SK-N-SH treated with all-trans-retinoic acid at 6 μM for 48 hours (cell line): ENCODE data around the gene KIAA1328.
A peak's percentile ranks its signal among the peaks of the same experiment; 100 is the strongest.

ENCODE experiments used
- ATAC-seq: fragments of 200-7000 bp; cut with Tn5 transposase; 3 replicates; pipeline ENCODE4 v1.9.1; 2020; ENCODE audit warnings: mild to moderate bottlenecking, moderate library complexity
- ARNTL ChIP-seq: fragments of 450-650 bp; formaldehyde crosslinking; IDR thresholded peaks from 2 replicates; pipeline ENCODE4 v1.5.0; 2020; ENCODE audit warnings: low read depth, mild to moderate bottlenecking, moderate library complexity, borderline replicate concordance
- BACH2 ChIP-seq: fragments of 250-450 bp; sonication (Bioruptor Pico); IDR thresholded peaks from 2 replicates; pipeline ENCODE4 v1.9.0; 2021; ENCODE audit warnings: mild to moderate bottlenecking, borderline replicate concordance
- CSDC2 ChIP-seq: fragments of 250-450 bp; sonication (Bioruptor Pico); IDR thresholded peaks from 2 replicates; pipeline ENCODE4 v1.5.0; 2020; ENCODE audit warnings: mild to moderate bottlenecking, moderate library complexity
- ESRRG ChIP-seq: fragments of 250-450 bp; sonication (Bioruptor Pico); IDR thresholded peaks from 2 replicates; pipeline ENCODE4 v1.6.1; 2021; ENCODE audit warnings: mild to moderate bottlenecking
- GLIS3 ChIP-seq: fragments of 250-450 bp; sonication (Bioruptor Pico); IDR thresholded peaks from 2 replicates; pipeline ENCODE4 v1.5.0; 2020; ENCODE audit warnings: mild to moderate bottlenecking, moderate library complexity
- ISL1 ChIP-seq: fragments of 250-450 bp; sonication (Bioruptor Pico); IDR thresholded peaks from 2 replicates; pipeline ENCODE4 v2.1.2; 2022; ENCODE audit warnings: mild to moderate bottlenecking, moderate library complexity
- OSR1 ChIP-seq: fragments of 250-450 bp; sonication (Bioruptor Pico); IDR thresholded peaks from 2 replicates; pipeline ENCODE4 v1.8.0; 2022; ENCODE audit warnings: moderate library complexity, mild to moderate bottlenecking, inconsistent platforms
- PPARA ChIP-seq: fragments of 250-450 bp; sonication (Bioruptor Pico); IDR thresholded peaks from 2 replicates; pipeline ENCODE4 v1.5.0; 2020; ENCODE audit warnings: mild to moderate bottlenecking, borderline replicate concordance
- RARB ChIP-seq: fragments of 250-450 bp; sonication (Bioruptor Pico); IDR thresholded peaks from 2 replicates; pipeline ENCODE4 v1.8.0; 2021; ENCODE audit warnings: mild to moderate bottlenecking, moderate library complexity
- SNAI2 ChIP-seq: fragments of 250-450 bp; sonication (Bioruptor Pico); IDR thresholded peaks from 2 replicates; pipeline ENCODE4 v1.5.0; 2020; ENCODE audit warnings: mild to moderate bottlenecking, moderate library complexity
- TOX ChIP-seq: fragments of 250-450 bp; sonication (Bioruptor Pico); IDR thresholded peaks from 2 replicates; pipeline ENCODE4 v1.8.0; 2021; ENCODE audit warnings: mild to moderate bottlenecking, moderate library complexity, borderline replicate concordance
- ZFP3 ChIP-seq: fragments of 250-450 bp; sonication (Bioruptor Pico); IDR thresholded peaks from 2 replicates; pipeline ENCODE4 v1.5.0; 2020; ENCODE audit warnings: mild to moderate bottlenecking, moderate library complexity
- ZFP30 ChIP-seq: fragments of 450-650 bp; formaldehyde crosslinking; IDR thresholded peaks from 2 replicates; pipeline ENCODE4 v1.5.0; 2022; ENCODE audit warnings: mild to moderate bottlenecking, moderate library complexity
- ZNF565 ChIP-seq: fragments of 450-650 bp; formaldehyde crosslinking; conservative IDR thresholded peaks from 2 replicates; pipeline ENCODE4 v1.5.0; 2020; ENCODE audit warnings: low read depth, mild to moderate bottlenecking, moderate library complexity
- ZNF8 ChIP-seq: fragments of 450-650 bp; formaldehyde crosslinking; IDR thresholded peaks from 2 replicates; pipeline ENCODE4 v1.5.0; 2020; ENCODE audit warnings: mild to moderate bottlenecking, moderate library complexity
- TF ChIP-seq, protein P1 (sequence below): fragments of 250-450 bp; sonication (Bioruptor Pico); IDR thresholded peaks from 2 replicates; pipeline ENCODE4 v1.8.0; 2020; ENCODE audit warnings: mild to moderate bottlenecking, moderate library complexity, borderline replicate concordance
- TF ChIP-seq, protein P2 (sequence below): fragments of 250-450 bp; sonication (Bioruptor Pico); IDR thresholded peaks from 2 replicates; pipeline ENCODE4 v1.5.1; 2021; ENCODE audit warnings: mild to moderate bottlenecking, moderate library complexity
- TF ChIP-seq, protein P3 (sequence below): fragments of 250-450 bp; sonication (Bioruptor Pico); IDR thresholded peaks from 2 replicates; pipeline ENCODE4 v1.5.1; 2020; ENCODE audit warnings: low read depth, mild to moderate bottlenecking, moderate library complexity
- TF ChIP-seq, protein P4 (sequence below): fragments of 250-450 bp; sonication (Bioruptor Pico); IDR thresholded peaks from 2 replicates; pipeline ENCODE4 v1.5.0; 2020; ENCODE audit warnings: mild to moderate bottlenecking, moderate library complexity

KIAA1328 gene

DNA sequence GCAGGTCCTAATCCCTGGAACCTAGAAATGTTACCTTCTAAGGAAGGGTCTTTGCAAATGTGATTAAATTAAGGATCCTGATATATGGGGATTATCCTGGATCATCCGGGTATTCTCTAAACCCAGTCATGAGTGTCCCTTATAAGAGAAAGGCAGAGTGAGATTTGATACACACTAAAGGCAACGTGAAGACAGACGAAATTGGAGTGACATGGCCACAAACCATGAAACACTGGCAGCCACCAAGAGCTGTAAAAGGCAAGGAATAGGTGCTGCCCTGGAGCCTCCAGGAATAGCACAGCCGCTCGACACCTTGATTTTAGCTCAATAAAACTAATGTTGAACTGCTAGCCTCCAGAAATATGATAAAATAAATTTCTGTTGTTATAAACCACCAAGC is 45.1 kb upstream of the KIAA1328 start (continued):
- no peak for TF ChIP-seq ARNTL
- TF ChIP-seq, protein P1, sequence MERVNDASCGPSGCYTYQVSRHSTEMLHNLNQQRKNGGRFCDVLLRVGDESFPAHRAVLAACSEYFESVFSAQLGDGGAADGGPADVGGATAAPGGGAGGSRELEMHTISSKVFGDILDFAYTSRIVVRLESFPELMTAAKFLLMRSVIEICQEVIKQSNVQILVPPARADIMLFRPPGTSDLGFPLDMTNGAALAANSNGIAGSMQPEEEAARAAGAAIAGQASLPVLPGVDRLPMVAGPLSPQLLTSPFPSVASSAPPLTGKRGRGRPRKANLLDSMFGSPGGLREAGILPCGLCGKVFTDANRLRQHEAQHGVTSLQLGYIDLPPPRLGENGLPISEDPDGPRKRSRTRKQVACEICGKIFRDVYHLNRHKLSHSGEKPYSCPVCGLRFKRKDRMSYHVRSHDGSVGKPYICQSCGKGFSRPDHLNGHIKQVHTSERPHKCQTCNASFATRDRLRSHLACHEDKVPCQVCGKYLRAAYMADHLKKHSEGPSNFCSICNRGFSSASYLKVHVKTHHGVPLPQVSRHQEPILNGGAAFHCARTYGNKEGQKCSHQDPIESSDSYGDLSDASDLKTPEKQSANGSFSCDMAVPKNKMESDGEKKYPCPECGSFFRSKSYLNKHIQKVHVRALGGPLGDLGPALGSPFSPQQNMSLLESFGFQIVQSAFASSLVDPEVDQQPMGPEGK (CRISPR knock-in tag), result no peak

GRCh38 chr18:36786686-36787085 is 42.2 kb upstream of the KIAA1328 start:
- TF ChIP-seq PPARA (CRISPR knock-in tag) (no peak), ZNF565 (CRISPR knock-in tag) (no peak)
- peak; percentile 57 for ATAC-seq

DNA sequence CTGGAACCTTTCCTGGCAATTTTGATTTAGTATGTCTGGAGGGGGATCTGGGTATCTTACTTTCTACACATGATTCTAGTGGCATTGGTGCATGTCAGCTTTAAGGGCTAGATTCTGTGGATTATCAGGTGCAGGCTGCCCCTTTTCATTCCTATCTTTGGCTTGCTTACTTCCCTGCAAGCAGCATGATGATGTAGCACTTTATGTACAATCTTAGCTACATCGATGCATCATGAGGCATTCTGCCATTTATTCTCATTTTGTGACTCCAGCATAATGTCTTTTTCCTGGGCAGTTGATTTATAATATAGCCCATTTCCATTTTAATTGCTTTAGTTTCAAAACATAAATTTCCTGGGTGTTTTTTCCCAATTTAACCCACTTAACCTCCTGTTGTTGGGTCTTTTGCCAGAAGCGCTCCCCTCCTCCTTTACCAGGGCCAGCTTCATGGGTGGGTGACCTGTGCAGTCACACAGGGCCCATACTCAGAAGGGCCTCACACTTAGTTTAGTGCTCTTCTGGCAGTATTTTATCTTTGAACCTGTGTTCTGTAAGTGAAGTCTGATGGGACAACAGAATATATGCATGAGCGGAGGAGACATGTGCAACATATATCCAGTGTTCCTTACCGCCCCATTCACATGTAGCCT is 36.2 kb upstream of the KIAA1328 start:
- ATAC-seq, result no peak
- TF ChIP-seq ZFP30 (CRISPR knock-in tag), result no peak
- no peak for TF ChIP-seq ZNF8
- no peak for TF ChIP-seq ZNF565 (CRISPR knock-in tag)
- TF ChIP-seq, protein P2, sequence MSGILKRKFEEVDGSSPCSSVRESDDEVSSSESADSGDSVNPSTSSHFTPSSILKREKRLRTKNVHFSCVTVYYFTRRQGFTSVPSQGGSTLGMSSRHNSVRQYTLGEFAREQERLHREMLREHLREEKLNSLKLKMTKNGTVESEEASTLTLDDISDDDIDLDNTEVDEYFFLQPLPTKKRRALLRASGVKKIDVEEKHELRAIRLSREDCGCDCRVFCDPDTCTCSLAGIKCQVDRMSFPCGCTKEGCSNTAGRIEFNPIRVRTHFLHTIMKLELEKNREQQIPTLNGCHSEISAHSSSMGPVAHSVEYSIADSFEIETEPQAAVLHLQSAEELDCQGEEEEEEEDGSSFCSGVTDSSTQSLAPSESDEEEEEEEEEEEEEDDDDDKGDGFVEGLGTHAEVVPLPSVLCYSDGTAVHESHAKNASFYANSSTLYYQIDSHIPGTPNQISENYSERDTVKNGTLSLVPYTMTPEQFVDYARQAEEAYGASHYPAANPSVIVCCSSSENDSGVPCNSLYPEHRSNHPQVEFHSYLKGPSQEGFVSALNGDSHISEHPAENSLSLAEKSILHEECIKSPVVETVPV (CRISPR knock-in tag), result no peak
- no peak for TF ChIP-seq PPARA (CRISPR knock-in tag)

DNA sequence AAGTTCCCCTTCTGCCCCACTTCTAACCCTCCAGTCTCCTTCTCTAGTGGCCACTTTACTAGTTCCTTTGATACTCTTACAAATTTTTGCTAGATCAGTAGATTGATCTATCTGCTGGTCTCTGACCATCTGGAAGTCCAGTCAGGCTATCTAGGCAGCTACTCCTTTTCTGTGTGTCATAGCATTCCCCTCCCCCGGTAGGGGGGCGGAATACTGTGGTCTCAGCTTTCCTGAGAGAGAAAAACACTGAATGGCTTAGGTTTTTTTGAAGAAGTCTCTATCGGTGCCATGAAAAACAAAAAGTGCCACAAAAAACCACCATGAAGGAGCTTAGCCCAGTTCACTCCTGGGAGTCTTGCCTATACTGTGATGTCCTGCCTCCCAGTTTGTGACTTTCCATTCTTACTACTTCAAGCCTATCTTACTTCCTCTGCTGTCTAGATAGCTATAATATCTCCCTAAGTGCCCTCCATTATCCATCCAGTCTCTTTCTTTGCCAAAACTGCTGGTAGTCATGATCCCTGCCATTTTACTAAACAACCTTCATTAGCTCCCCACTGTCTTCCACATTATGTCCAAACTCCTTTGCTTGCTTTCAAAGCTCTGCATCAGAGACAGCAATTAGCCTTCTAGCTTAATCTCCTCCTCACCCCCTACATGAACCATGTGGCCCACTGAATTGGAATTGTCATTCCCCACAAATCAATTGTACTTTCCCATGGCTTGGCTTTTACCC is 30.0 kb upstream of the KIAA1328 start:
- no peak for ATAC-seq
- no peak for TF ChIP-seq OSR1
- no peak for TF ChIP-seq ZNF565 (CRISPR knock-in tag)
- TF ChIP-seq ESRRG (CRISPR knock-in tag), result no peak
- TF ChIP-seq GLIS3, result no peak
- no peak for TF ChIP-seq TOX (CRISPR knock-in tag)
- TF ChIP-seq SNAI2 (CRISPR knock-in tag), result no peak
- no peak for TF ChIP-seq ISL1 (CRISPR knock-in tag)
- TF ChIP-seq, protein P3, sequence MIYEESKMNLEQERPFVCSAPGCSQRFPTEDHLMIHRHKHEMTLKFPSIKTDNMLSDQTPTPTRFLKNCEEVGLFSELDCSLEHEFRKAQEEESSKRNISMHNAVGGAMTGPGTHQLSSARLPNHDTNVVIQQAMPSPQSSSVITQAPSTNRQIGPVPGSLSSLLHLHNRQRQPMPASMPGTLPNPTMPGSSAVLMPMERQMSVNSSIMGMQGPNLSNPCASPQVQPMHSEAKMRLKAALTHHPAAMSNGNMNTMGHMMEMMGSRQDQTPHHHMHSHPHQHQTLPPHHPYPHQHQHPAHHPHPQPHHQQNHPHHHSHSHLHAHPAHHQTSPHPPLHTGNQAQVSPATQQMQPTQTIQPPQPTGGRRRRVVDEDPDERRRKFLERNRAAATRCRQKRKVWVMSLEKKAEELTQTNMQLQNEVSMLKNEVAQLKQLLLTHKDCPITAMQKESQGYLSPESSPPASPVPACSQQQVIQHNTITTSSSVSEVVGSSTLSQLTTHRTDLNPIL (CRISPR knock-in tag), result no peak
- TF ChIP-seq, protein P1 (CRISPR knock-in tag), result no peak
- no peak for TF ChIP-seq ZFP3
- TF ChIP-seq, protein P4, sequence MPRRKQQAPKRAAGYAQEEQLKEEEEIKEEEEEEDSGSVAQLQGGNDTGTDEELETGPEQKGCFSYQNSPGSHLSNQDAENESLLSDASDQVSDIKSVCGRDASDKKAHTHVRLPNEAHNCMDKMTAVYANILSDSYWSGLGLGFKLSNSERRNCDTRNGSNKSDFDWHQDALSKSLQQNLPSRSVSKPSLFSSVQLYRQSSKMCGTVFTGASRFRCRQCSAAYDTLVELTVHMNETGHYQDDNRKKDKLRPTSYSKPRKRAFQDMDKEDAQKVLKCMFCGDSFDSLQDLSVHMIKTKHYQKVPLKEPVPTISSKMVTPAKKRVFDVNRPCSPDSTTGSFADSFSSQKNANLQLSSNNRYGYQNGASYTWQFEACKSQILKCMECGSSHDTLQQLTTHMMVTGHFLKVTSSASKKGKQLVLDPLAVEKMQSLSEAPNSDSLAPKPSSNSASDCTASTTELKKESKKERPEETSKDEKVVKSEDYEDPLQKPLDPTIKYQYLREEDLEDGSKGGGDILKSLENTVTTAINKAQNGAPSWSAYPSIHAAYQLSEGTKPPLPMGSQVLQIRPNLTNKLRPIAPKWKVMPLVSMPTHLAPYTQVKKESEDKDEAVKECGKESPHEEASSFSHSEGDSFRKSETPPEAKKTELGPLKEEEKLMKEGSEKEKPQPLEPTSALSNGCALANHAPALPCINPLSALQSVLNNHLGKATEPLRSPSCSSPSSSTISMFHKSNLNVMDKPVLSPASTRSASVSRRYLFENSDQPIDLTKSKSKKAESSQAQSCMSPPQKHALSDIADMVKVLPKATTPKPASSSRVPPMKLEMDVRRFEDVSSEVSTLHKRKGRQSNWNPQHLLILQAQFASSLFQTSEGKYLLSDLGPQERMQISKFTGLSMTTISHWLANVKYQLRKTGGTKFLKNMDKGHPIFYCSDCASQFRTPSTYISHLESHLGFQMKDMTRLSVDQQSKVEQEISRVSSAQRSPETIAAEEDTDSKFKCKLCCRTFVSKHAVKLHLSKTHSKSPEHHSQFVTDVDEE (CRISPR knock-in tag), result no peak
- TF ChIP-seq RARB (CRISPR knock-in tag), result no peak
- TF ChIP-seq ARNTL, result no peak
- TF ChIP-seq CSDC2 (CRISPR knock-in tag), result no peak
- no peak for TF ChIP-seq BACH2 (CRISPR knock-in tag)
- TF ChIP-seq ZFP30 (CRISPR knock-in tag), result no peak
